ENCODE results near the gene LYRM2.

DNA sequence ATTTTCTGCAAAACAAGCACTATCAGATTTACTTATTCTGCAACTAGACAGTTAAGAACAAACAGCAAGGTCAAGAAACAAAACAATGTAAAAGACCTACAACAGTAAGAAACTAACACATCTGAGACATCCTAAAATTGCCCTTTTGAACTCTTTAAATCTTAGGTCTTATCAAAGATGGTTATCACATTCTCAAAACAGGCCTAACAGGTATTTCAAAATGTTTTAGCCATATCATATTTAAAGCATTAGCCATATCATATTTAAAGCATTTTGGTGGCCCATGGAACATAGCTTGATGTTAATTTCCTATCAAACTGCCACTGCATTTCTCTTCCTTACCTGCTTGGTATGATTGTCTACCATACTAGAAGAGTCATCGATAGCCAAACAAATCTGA lies 11.1 kb upstream of the LYRM2 start:
- TF ChIP-seq, protein P1, sequence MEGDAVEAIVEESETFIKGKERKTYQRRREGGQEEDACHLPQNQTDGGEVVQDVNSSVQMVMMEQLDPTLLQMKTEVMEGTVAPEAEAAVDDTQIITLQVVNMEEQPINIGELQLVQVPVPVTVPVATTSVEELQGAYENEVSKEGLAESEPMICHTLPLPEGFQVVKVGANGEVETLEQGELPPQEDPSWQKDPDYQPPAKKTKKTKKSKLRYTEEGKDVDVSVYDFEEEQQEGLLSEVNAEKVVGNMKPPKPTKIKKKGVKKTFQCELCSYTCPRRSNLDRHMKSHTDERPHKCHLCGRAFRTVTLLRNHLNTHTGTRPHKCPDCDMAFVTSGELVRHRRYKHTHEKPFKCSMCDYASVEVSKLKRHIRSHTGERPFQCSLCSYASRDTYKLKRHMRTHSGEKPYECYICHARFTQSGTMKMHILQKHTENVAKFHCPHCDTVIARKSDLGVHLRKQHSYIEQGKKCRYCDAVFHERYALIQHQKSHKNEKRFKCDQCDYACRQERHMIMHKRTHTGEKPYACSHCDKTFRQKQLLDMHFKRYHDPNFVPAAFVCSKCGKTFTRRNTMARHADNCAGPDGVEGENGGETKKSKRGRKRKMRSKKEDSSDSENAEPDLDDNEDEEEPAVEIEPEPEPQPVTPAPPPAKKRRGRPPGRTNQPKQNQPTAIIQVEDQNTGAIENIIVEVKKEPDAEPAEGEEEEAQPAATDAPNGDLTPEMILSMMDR (conservative IDR thresholded peaks at IDR 0.05; ENCODE audit: low read depth, low read length) = no peak
- TF ChIP-seq EZH2 (IDR thresholded peaks at IDR 0.05; ENCODE audit: low read length, unreplicated experiment) (no peak), EZH2phosphoT487 (IDR thresholded peaks at IDR 0.05; ENCODE audit: borderline replicate concordance, low read length) (no peak)

Measured in PC-3 (cell line).